GM18873 (cell line): ENCODE results near the gene IGF1R.

Source experiments
- ATAC-seq: cut with Tn5 transposase; IDR thresholded peaks from one replicate; pipeline ENCODE4 v1.9.1; 2021; ENCODE audit warnings: mild to moderate bottlenecking, moderate library complexity, moderate number of reproducible peaks; ENCODE audit not compliant: unreplicated experiment, low FRiP score

IGF1R gene

DNA sequence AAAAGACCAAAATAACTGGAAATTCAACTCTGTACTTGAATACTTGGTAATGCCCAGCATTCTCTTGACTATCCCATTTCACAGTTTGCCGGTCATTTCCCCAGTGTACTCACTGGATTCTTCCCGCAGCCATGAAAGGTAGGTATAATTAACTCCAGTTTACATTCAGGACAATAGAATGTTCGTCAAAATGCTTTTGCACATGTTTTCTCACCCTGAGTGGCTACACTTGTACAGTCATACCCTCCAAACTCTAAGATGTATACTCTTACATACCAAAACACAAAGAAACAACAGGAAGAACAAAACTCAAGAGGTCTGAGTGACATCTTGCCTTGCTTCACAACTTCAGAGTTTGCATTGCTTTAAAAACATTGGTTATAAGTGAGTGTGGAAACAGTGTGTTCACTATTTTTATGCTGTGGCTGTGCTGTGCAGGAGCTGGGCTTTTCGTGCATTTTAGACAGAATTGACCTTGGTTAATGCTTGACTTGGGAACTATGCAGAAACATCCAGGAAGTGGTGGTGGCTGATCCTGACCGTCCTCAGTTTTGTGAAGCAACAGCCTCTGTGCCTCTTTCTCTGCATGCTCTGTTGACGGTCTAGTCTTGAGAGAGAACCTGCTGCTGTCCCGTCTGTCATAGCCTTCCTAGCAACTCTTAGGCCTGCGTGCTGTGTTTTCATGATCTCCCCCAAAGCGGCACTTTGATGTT is 90.5 kb downstream of the IGF1R start:
- no peak for ATAC-seq

DNA sequence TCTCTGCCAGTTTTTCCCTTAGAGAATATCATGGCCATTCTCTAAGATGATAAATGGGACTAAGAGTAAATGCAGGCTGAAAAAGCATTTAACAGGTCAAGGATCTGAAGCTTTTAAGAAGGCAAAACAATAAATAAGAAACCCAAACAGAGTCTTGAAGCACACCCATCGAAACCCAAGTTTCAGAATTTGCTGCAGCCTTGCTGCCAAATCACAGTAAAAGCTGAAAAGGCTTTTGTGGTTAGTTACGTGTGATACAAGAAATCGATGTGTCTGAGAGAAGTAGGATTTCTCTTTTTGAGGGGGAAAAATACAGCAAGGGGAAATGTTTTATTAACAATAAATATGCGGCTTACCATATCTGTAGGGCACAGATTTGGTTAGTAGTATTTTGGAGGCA is 92.0 kb downstream of the IGF1R start:
- ATAC-seq: no peak

DNA sequence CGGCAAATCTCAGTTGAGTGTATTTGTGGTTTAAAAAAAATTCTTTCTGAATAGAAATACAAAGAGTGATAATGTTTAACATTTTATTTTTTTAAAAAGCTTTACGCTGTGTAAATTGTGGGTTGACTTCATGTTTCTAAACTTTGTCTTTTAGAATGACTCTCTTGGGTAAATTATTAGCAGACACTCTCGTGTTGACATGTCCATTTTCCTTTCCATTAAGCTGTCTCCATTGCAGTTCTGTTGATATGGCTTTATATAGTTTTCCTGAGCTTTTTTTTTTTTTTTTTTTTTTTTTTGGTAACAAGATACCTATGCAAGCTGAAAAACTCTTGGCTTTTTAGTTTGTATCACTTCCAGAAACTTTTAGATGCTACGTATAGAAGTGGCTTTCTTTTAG is 92.6 kb downstream of the IGF1R start:
- no peak for ATAC-seq

- ATAC-seq: no peak
These were observed 94.8 kb downstream of the IGF1R start for GRCh38 chr15:98743177-98743576.

DNA sequence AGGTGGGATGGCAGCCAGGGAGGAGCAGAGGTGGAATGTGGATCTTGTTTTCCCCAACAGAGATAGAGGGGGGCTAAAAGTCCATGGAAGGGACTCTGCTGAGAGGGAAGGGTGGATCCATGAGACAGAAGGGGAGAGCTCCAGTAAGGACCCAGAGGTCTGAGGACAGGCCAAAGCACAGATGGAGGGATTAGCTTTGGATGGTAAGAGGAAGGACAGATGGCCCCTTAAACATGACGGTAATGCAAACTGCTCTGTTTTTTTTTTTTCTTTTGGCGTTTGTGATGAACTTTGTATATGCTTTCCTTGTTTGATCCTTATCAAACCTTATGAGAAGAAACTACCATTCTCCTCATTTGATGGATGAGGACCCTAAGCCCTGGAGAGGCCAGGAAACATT is 96.2 kb downstream of the IGF1R start:
- no peak for ATAC-seq

DNA sequence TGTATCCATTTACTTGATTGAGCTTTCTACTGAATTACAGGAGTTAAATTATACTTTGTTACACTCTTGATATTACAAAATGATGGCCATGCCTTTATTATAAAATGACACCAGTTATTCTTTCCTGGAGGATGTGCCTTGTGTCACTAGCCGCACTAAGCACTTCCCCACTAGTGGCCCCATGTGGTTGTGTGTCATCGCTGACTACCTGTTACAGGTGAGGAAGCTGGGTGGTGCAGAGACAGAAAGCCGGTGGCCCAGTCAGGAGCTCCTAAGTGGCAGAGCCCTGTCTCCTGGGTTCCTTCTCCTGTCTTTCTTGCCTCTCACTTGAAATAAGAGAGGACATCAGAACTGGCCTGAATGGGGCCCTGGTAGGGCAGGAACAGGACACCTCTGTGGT is 96.8 kb downstream of the IGF1R start:
- no peak for ATAC-seq

- ATAC-seq: no peak
These were observed 97.5 kb downstream of the IGF1R start for GRCh38 chr15:98745650-98746374.

GRCh38 chr15:98746375-98747155 is 98.2 kb downstream of the IGF1R start:
- ATAC-seq: no peak

DNA sequence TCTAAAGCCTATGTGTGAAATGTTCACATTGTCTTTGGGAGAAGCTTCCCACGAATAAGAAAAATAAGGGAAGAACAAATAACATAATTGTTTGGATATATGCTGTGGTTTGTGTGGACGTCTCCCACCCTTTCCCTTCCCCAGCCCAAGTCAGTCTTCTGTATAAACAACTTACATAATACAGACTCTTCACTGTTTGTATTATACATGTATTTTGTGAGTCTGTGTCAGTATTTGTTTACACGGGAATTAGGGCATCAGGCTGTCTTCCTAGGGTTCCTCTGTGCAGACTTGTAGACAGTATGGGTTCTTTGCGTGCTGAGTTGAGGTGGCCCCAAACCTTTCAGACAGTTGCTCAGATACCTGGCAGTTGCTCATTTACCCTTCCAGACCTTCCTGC is 103.4 kb downstream of the IGF1R start:
- ATAC-seq: no peak

- ATAC-seq: no peak
These were observed 105.7 kb downstream of the IGF1R start for GRCh38 chr15:98753726-98754656.

DNA sequence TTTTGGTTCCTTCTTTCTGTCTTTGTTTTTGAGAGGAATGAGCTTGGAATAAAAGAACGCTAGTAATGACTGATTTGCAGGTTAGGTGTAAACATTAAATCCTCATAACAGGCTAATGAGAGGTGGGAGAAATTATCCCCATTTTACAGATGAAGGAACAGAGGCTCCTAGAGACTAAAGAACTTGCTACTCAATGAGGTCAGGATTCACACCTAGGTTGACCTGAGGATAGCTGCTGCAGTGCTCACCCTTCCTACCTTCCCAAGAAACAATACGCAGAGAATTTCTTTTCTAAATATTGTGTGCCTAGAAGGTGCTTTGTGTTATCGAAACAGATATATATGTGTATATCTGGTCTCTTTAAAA is 106.3 kb downstream of the IGF1R start:
- ATAC-seq: no peak

GRCh38 chr15:98755138-98755537 is 106.8 kb downstream of the IGF1R start:
- ATAC-seq: no peak

GRCh38 chr15:98755781-98756180 is 107.4 kb downstream of the IGF1R start:
- ATAC-seq: no peak

GRCh38 chr15:98758224-98758623 is 109.9 kb downstream of the IGF1R start:
- ATAC-seq: no peak

DNA sequence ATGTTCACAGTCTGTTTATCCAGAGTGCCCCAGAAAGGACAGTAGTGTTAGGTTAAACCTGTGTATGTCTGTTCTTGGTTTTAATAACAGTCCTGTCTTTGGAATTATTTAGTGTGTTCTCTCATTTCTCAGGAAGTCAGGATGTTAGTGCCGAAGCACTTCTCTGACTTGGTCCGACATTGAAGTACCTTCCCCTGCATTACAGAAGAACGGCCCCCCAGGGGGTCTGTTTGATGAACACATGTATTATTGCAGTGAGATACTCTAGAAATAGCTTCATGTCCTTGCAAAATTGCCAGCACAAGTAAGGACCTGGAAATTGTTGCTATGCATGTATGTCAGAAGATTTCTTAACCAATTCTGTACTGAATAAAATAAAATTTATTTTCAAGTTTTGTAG is 110.9 kb downstream of the IGF1R start:
- ATAC-seq: no peak

GRCh38 chr15:98760112-98760826 is 111.9 kb downstream of the IGF1R start:
- ATAC-seq: no peak

GRCh38 chr15:98760975-98761374 is 112.6 kb downstream of the IGF1R start:
- ATAC-seq: no peak

DNA sequence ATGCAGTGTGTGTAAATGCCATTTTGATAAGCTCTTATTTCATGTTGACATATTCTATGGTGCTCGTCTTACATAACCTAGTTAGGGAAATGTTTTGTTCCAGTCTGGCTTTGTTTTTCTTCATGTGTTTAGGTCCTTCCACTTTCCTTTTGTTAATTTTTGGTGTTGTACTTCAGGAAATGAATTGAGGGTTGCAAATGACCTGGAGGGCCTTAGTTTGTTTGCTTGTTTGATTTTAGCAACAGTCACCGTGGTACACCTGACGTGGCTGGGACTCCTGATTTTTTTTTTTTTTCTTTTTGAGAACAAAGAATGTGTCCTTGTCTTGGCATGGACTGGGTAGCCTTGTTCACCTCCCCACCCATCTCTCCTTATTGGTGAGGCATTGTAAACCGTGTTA is 114.8 kb downstream of the IGF1R start:
- ATAC-seq: no peak

DNA sequence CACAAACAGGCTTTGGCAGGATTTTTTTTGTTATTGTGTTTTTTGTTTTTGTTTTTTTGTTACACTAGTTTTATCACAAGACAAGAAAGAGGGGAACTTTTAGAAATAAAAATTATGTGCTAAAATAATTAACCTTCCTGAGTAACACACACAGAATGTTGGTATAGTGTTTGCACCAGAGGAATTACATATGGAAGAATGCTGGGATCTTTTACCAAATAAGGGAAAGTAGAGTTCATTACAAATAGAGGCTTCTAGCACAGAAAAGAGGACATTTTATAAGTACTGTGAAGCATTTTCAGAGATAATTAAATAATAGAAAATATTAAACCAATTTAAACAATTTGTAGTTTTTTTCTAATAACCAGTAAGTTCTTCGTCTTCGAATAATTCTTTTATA is 116.0 kb downstream of the IGF1R start:
- ATAC-seq: no peak

DNA sequence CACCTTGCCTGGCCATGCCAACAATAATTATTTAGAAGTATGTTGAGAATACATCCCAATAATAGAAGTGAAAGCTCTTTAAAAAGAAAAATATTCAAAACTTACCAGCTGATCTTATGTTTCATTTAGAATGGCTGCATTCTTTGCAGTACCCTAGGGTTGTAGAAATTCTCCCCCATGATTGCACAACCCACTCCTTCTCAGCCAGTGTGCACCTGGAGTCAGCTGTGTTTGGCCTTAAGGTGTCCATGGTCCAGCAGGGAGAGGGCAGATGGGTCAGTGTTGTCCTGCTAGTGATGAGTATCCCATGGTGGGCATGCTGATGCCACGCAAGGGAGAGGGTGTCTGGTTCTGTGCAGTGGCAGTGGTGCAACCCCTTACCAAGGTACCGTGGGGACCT is 117.3 kb downstream of the IGF1R start:
- ATAC-seq: no peak
